ENCODE data around the gene MORC4.

DNA sequence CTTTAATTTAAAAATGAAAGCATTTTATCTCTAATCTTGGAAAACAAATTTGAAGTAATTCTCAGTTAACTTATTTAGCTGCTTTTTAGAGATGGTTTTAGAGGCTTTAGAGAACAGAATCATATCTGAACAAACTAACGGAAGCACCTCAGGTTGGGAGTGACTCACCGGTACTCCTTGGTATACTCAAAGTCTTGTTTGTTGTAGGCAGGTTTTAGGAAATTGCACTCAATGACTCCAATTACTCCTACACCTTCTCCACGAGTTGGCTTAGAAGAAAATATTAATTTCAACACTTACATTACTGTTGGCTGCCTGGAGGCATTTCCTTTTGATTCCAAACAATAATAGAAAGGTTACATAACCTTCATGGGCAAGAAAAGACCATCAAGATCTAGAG is 23.6 kb downstream of the MORC4 start:
- no peak for TF ChIP-seq GATA2 (IDR thresholded peaks at IDR 0.05; ENCODE audit: low read depth, low read length)
- TF ChIP-seq GATA3 (IDR thresholded peaks at IDR 0.05; ENCODE audit: low read depth, low read length): no peak

Measured in SH-SY5Y (cell line).